K562 (cell line): ENCODE measurements around the gene PSME1. TPM values are rescaled to one million over a fixed set of nuclear protein-coding genes. Genes with fewer than 3 reads are reported as not detected.

Experiments used
- ATAC-seq: fragments of 200-7000 bp; cut with Tn5 transposase; 3 replicates; pipeline ENCODE4 v1.9.1; 2020; ENCODE audit warnings: moderate library complexity
- BruUV-seq: library from RNA; stranded (reverse); fragments of 400-500 nt; replicated peaks from 2 replicates; lab custom pipeline; 2021; lab: Mats Ljungman, UMichigan
- CTCF ChIA-PET: fragments of 300-600 bp; formaldehyde crosslinking; extraction: SDS; loops from one replicate; lab custom pipeline; 2021; ENCODE audit warnings: low intra/inter-chr PET ratio; lab: Yijun Ruan, JAX
- POLR2A ChIA-PET: fragments of 300-600, 350-650 bp; sonication (Branson Sonifier 250); formaldehyde crosslinking; extraction: SDS; loops from one replicate; lab custom pipeline; 2021; ENCODE audit warnings: antibody characterized with exemption, inconsistent platforms; lab: Yijun Ruan, JAX
- DNase-seq, 4 experiments: peaks; one replicate each; pipeline versions ENCODE4 v3.0.0 to v3.0.0-alpha.2; 2011 to 2018; ENCODE audit warnings: low spot score in 3 of 4, mixed read lengths in 3 of 4; ENCODE audit errors: extremely low read depth in 1 of 4
- FAIRE-seq: peaks from 2 replicates; lab custom pipeline; 2011; peaks lifted over from hg19 to GRCh38; lab: Jason Lieb, UNC
- H2AFZ ChIP-seq: 2 replicates; pipeline ENCODE4 v1.6.0; 2011; ENCODE audit warnings: low read depth, low read length, control low read depth, inconsistent platforms
- H3K27ac ChIP-seq: fragments of 200-600 bp; 3 replicates; pipeline ENCODE4 v1.8.0; 2011; ENCODE audit warnings: low read depth, mild to moderate bottlenecking, control low read depth, inconsistent platforms, low read length, moderate library complexity, mixed read lengths; ENCODE audit errors: extremely low read depth
- H3K27me3 ChIP-seq, 2 experiments: fragments of 300-600 bp in 1 of 2; 2 replicates in 1 of 2; 3 replicates in 1 of 2; pipeline versions ENCODE4 v1.6.0 to v1.8.0; 2011; ENCODE audit warnings: inconsistent platforms in 2 of 2, low read length in 2 of 2, mild to moderate bottlenecking in 1 of 2, mixed read lengths in 1 of 2, moderate library complexity in 1 of 2; ENCODE audit not compliant: control insufficient read depth in 2 of 2, insufficient read depth in 2 of 2
- H3K36me3 ChIP-seq: fragments of 300-600 bp; 3 replicates; pipeline ENCODE4 v1.8.0; 2011; ENCODE audit warnings: mild to moderate bottlenecking, low read length, inconsistent platforms; ENCODE audit not compliant: control insufficient read depth, insufficient read depth
- H3K4me1 ChIP-seq, 2 experiments: fragments of 200-600 bp in 1 of 2; replicated peaks in 1 of 2; 2 replicates in 1 of 2; 3 replicates in 1 of 2; pipeline versions ENCODE4 v1.5.1 to v1.8.0; 2011; ENCODE audit warnings: inconsistent platforms in 2 of 2, low read length in 2 of 2, mild to moderate bottlenecking in 1 of 2, mixed read lengths in 1 of 2, moderate library complexity in 1 of 2; ENCODE audit not compliant: control insufficient read depth in 2 of 2, insufficient read depth in 2 of 2
- H3K4me2 ChIP-seq: 2 replicates; pipeline ENCODE4 v1.6.1; 2011; ENCODE audit warnings: low read length, control low read depth, inconsistent platforms, mixed read lengths; ENCODE audit not compliant: insufficient read depth
- H3K4me3 ChIP-seq: fragments of 200-600 bp; sonication (generic), shearing (Covaris generic); 2 replicates; pipeline ENCODE4 v1.5.1; 2016; ENCODE audit warnings: control low read depth, inconsistent platforms
- H3K79me2 ChIP-seq: fragments of 200-600 bp; 3 replicates; pipeline ENCODE4 v1.8.0; 2011; ENCODE audit warnings: low read length, inconsistent platforms; ENCODE audit not compliant: control insufficient read depth, insufficient read depth
- H3K9ac ChIP-seq, 2 experiments: 2 replicates each; pipeline versions ENCODE4 v1.6.0 to v1.6.1; 2011; ENCODE audit warnings: low read depth in 2 of 2, low read length in 2 of 2, control low read depth in 1 of 2, inconsistent platforms in 1 of 2, mild to moderate bottlenecking in 1 of 2, mixed read lengths in 1 of 2; ENCODE audit not compliant: insufficient read depth in 1 of 2
- H3K9me1 ChIP-seq: one replicate; pipeline ENCODE4 v1.6.0; 2011; ENCODE audit warnings: inconsistent platforms, mild to moderate bottlenecking, low read length, moderate library complexity; ENCODE audit not compliant: control insufficient read depth, insufficient read depth
- H3K9me3 ChIP-seq: replicated peaks from 2 replicates; pipeline ENCODE4 v1.5.1; 2011; ENCODE audit warnings: low read depth, low read length, inconsistent platforms; ENCODE audit not compliant: control insufficient read depth, insufficient read depth
- H4K20me1 ChIP-seq: replicated peaks from 2 replicates; pipeline ENCODE4 v1.6.1; 2011; ENCODE audit warnings: low read length, inconsistent platforms, mixed read lengths; ENCODE audit not compliant: control insufficient read depth, insufficient read depth
- CEBPB ChIP-seq: fragments of 450-650 bp; IDR thresholded peaks from 2 replicates; pipeline ENCODE4 v1.6.1; 2016; ENCODE audit warnings: missing genetic modification characterization, missing compliant biosample characterization
- POLR2AphosphoS2 ChIP-seq: IDR thresholded peaks from 2 replicates; pipeline ENCODE4 v1.6.1; 2012; ENCODE audit warnings: low read length, improper control_type of control experiment
- WGBS: fragments of 100-300 bp; shearing (Covaris generic); methylation state at CpG from one replicate; pipeline ENCODE4 v1.1.6; 2016; ENCODE audit warnings: low coverage, mixed read lengths; ENCODE audit not compliant: insufficient coverage; ENCODE audit errors: missing lambda C conversion rate; 5-methylcytosine and 5-hydroxymethylcytosine counted together
- in situ Hi-C: fragments of 300-500 bp; cut with MboI; formaldehyde crosslinking; loops from 4 replicates; pipeline ENCODE4 v1.15.0; 2018; ENCODE audit warnings: inconsistent platforms, mixed read lengths
- intact Hi-C: fragments of 100-400 bp; cut with micrococcal nuclease; formaldehyde crosslinking; loops from 2 replicates; pipeline ENCODE4 v1.14.2; 2022
- polyA plus RNA-seq, 8 experiments: library from polyadenylated mRNA; depleted of rRNA in 4 of 8; stranded (reverse) in 5 of 8; unstranded in 3 of 8; fragments of >200 nt; fragmentation: Nextera tagmentation in 2 of 8; fragmentation: Illumina TruSeq in 1 of 8; extraction: Ambion mirVana in 2 of 8; extraction: Trizol in 1 of 8; gene quantifications; 2 replicates each; pipeline versions ENCODE4 v1.2.1 to v1.2.3, GENCODE V29; 2011 to 2014; ENCODE audit warnings: inconsistent platforms in 1 of 8, missing spikeins in 1 of 8
- total RNA-seq, 7 experiments: library from RNA; depleted of rRNA in 6 of 7; stranded (reverse); fragments of >200 nt in 6 of 7; fragmentation: Illumina TruSeq in 2 of 7; extraction: Trizol in 2 of 7; gene quantifications; 2 replicates each; pipeline versions ENCODE4 v1.2.1 to v1.2.3, GENCODE V29; 2011 to 2021; ENCODE audit warnings: low replicate concordance in 1 of 7
- TF ChIP-seq, protein P1 (sequence below): fragments of 450-650 bp; formaldehyde crosslinking; IDR thresholded peaks from 2 replicates; pipeline ENCODE4 v1.4.0; 2022; ENCODE audit warnings: missing genetic modification characterization
- TF ChIP-seq, protein P2 (sequence below): fragments of 450-650 bp; IDR thresholded peaks from 2 replicates; pipeline ENCODE4 v1.6.1; 2016; ENCODE audit warnings: borderline replicate concordance

PSME1 gene
- total and polyA plus RNA-seq, 9 of the 15 experiments (the other 6 are each of a cell fraction or from before 2014, with no cell fraction given), result 20.3 to 180 (median 67.5) TPM

DNA sequence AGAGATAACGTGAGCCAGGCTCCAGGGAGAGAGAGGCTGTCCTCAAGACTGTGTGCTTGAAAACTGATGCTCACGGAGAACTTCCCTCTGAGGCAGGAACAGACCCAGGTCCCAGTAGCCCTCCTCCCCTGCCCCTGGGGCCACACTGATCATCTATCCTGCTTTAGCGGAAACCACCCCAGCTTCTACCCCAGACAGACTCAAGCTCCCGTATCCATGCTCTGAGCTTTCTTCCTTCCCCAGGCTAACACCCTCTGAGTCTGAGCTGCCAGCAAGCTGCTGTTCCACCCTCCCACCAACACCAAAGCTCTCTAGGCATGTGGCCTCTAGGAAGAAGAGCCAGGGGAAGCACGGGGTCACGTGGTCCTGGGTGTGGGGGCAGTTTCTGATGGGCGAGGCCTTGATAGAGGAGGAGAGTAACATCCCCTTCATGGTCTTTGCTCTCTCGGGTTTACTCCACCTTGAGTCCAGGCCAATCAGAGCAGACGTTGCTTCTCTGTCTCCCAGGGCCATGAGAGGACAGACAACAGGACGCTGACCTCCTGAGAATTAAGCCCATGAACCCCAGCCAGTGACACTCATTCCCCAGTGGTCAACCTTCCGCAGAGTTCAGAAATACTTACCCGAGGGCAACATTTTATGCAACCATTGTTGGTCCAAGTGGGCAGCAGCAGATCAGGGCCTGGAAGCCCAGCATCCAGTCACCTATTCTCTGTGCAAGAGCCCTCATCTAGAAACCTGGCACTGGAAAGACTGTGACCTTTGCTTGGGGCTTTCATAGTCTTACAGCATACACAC lies 40.5 kb upstream of the PSME1 start (continued):
- TF ChIP-seq, protein P1, sequence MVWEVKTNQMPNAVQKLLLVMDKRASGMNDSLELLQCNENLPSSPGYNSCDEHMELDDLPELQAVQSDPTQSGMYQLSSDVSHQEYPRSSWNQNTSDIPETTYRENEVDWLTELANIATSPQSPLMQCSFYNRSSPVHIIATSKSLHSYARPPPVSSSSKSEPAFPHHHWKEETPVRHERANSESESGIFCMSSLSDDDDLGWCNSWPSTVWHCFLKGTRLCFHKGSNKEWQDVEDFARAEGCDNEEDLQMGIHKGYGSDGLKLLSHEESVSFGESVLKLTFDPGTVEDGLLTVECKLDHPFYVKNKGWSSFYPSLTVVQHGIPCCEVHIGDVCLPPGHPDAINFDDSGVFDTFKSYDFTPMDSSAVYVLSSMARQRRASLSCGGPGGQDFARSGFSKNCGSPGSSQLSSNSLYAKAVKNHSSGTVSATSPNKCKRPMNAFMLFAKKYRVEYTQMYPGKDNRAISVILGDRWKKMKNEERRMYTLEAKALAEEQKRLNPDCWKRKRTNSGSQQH, result peak; percentile 44; the same call in 1 of the 2 replicates
- TF ChIP-seq, protein P2, sequence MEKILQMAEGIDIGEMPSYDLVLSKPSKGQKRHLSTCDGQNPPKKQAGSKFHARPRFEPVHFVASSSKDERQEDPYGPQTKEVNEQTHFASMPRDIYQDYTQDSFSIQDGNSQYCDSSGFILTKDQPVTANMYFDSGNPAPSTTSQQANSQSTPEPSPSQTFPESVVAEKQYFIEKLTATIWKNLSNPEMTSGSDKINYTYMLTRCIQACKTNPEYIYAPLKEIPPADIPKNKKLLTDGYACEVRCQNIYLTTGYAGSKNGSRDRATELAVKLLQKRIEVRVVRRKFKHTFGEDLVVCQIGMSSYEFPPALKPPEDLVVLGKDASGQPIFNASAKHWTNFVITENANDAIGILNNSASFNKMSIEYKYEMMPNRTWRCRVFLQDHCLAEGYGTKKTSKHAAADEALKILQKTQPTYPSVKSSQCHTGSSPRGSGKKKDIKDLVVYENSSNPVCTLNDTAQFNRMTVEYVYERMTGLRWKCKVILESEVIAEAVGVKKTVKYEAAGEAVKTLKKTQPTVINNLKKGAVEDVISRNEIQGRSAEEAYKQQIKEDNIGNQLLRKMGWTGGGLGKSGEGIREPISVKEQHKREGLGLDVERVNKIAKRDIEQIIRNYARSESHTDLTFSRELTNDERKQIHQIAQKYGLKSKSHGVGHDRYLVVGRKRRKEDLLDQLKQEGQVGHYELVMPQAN, result peak; percentile 75; the same call in 1 of the 2 replicates
- TF ChIP-seq, all 486 proteins: peak for 68

DNA sequence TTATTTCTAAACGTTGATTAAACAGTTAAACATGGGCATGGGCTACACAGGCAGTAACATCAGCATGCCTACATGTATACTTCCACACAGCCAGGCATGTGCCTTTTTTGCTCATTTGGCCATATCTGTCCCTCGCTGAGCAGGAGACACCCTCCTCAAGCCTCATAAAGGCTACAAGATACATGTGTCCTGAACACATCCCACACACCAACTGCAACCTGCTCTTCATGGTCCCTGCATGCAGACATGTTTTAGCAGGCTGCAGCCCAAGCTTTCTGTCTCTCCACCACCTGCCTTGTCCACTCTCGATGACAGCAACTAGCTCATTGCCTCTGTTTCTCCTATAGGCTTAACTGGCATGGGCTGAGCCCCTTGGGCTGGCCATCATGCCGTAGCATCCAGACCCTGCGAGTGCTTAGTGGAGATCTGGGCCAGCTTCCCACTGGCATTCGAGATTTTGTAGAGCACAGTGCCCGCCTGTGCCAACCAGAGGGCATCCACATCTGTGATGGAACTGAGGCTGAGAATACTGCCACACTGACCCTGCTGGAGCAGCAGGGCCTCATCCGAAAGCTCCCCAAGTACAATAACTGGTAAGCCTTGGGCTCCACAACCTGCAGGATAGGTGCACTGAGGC lies 39.3 kb upstream of the PSME1 start:
- no peak for FAIRE-seq
- H3K9me1 ChIP-seq, result no peaks in the 10 kb centered on the region
- intact Hi-C loops, result loop anchor here (10.0 kb wide), 2 partner anchors 48 to 82 kb away; partner anchors contain the start of genes EMC9, PSME2 and RNF31
- H3K4me1 ChIP-seq, result peaks cover 18 to 22% of the 10 kb centered on the region in 2 experiments; a peak in 4 of 5 replicates
- ChIA-PET POLR2A (interaction anchor here (0.5 to 5.8 kb wide), 4 partner anchors 10 to 50 kb away, joined by 3 to 40 read pairs (median 16); partner anchors contain the start of gene RNF31), CTCF (no interaction called here)
- 0 out of 2 replicates have a peak, but pooled peaks cover 2% of the 10 kb centered on the region for H4K20me1 ChIP-seq
- no peak overlapping the region for H3K4me3 ChIP-seq
- H3K4me2 ChIP-seq, result no peak overlapping the region; the same call in 1 of the 2 replicates
- no peak for DNase-seq
- no peaks in the 10 kb centered on the region for H3K9me3 ChIP-seq
- in situ Hi-C loops, result no loop called here
- peaks cover 44% of the 10 kb centered on the region; the same call in 2 of the 3 replicates for H3K36me3 ChIP-seq
- H3K27me3 ChIP-seq, result no peaks in the 10 kb centered on the region
- H3K27ac ChIP-seq, result no peak overlapping the region
- TF ChIP-seq POLR2AphosphoS2 (peak; percentile 69), CEBPB (tag) (no peak)
- ATAC-seq, result no peak
- 91% methylated on average over 6 of the region's 8 CpGs for WGBS
- peaks cover 29% of the 10 kb centered on the region for H3K79me2 ChIP-seq
- no peak overlapping the region for H2AFZ ChIP-seq
- peak overlapping the region in 1 of 2 experiments; percentile 36; a peak in 1 of 4 replicates for H3K9ac ChIP-seq
- no TSS peak for BruUV-seq
